HG03045 (cell line): ENCODE data around the gene MYO15B.

Experiments
- ATAC-seq: cut with Tn5 transposase; IDR thresholded peaks from one replicate; pipeline ENCODE4 v1.9.1; 2021; ENCODE audit warnings: mild to moderate bottlenecking, moderate library complexity; ENCODE audit not compliant: unreplicated experiment

The MYO15B gene

DNA sequence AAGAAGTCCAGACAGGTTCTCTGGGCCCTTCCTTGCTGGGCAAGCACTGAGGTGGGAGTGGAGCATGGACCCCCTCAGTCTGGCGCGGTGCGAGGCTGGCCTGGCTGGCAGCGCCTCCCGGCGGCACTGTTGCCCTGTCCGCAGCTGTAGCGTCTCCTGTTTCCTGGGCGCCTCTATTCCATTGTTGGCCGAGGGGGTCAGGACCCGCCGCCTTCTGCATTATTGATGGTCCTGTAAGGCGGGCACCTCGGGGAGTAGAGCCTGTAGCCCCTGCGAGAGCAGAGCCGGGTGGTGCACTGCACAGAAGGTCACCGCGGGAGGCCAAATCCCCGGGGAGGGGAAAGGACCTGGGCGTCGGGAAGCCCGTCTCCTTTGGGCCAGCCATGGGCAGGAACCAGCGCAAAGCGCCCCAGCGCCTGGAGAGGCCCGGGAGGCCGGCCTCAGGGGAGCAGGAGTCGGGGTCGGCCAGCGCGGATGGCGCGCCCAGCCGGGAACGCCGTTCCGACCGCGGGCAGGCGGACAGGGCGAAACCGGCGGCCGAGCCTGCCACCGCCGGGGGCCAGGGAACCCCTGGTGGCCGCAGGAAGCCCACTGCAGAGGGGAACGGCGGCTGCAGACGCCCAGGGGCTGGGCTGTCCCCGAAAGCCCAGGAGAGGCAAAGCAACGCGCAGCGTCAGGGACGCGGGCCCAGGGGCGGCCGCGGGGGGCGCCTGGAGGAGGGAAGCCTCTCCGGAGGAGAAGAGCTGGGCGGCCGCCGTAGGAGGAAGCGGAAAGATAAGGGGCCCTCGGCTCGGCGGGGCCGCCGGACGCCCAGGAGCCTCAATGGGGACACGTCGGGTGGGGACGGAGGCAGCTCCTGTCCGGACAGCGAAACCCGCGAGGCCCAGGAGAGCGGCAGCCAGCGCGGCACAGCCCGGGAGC lies at the start of gene MYO15B:
Gene MYO15B (plus strand): TSS at position 126 of the 921 bp plus-strand sequence. CDS start 258 bp downstream, at position 384.
- no peak for ATAC-seq

- no peak for ATAC-seq
Observed at GRCh38 chr17:75539967-75540729, 47.5 kb upstream of the MYO15B start.

- ATAC-seq: no peak
Observed at GRCh38 chr17:75540923-75541503, 46.6 kb upstream of the MYO15B start.

DNA sequence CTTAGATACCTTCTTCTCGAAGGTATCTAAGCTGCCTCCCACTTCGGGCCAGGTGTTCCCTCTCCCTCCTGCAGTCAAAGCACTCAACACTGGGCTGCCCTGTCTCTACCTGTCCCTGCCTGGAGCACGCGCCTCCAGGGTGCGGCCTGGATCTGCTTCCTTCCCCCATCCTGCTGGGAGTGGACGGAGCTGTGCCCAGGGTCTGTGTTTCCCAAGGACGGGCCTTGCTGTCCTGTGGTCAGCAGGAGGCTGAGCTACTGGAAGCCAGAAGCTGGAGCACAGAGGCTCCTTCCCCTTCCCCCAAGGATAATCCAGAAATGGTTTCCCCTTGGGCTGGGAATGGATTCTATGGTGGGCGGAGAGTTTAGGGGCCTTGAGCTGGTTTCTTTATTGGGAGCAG lies 45.4 kb upstream of the MYO15B start:
- no peak for ATAC-seq

- ATAC-seq: no peak
Observed at GRCh38 chr17:75542728-75543336, 44.8 kb upstream of the MYO15B start.

GRCh38 chr17:75544250-75544649 lies 43.4 kb upstream of the MYO15B start:
- no peak for ATAC-seq

GRCh38 chr17:75546181-75546580 lies 41.4 kb upstream of the MYO15B start:
- no peak for ATAC-seq

- no peak for ATAC-seq
Observed at GRCh38 chr17:75547091-75547490, 40.5 kb upstream of the MYO15B start.

DNA sequence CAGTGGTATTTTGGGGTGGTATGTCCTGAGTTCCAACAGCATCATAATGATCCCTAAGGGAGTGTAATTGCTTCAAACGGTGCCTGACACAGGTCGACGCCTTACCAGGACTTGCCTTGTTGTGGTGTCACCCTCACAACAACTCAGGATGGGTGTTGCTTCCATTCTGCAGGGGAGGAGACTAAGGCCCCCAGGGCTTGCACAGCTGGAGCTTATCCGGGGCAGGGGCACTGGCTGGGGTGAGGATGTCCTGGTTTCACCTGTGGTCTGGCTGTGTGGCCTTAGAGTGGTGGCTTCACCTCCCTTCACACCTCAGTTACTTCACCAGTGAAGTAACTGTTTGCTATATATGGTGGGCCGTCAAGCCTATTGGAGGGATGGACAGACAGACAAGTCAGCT lies 38.8 kb upstream of the MYO15B start:
- no peak for ATAC-seq

- no peak for ATAC-seq
Observed at GRCh38 chr17:75549246-75550138, 38.1 kb upstream of the MYO15B start.

DNA sequence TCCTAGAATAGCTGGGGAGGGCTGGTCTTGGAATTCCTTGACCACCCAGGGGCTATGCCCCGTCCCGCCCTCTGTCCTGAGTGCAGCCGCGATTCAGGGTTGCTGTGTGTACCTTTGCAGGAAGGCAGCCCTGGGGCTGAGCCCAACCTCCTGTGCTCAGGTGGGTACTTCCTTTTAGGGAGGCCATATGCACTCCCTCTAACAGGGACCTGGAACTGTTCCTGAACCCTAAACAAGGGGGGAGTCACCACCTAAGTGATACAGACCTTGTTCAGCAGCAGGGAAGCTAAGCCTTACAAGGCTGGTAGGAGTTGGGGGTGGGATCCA lies 37.5 kb upstream of the MYO15B start:
- no peak for ATAC-seq

DNA sequence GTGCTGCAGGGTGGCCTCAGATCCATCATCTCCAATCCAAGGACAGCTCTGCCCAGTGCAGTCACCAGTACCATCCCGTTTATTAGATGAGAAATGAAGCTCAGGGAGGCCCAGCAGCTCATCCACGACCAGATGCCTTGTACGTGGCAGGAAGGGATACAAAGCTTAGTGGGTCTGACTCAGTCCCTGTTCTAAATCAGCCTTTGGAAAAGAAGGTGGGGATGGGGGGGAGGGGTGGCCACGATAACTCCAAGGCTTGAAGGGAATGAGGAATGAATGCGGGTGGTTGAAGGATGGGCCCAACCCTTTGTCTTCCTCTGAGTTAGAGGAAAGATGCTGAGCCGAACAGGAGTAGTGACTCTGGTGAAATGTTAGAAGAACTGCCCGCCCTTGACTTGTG lies 36.3 kb upstream of the MYO15B start:
- no peak for ATAC-seq

DNA sequence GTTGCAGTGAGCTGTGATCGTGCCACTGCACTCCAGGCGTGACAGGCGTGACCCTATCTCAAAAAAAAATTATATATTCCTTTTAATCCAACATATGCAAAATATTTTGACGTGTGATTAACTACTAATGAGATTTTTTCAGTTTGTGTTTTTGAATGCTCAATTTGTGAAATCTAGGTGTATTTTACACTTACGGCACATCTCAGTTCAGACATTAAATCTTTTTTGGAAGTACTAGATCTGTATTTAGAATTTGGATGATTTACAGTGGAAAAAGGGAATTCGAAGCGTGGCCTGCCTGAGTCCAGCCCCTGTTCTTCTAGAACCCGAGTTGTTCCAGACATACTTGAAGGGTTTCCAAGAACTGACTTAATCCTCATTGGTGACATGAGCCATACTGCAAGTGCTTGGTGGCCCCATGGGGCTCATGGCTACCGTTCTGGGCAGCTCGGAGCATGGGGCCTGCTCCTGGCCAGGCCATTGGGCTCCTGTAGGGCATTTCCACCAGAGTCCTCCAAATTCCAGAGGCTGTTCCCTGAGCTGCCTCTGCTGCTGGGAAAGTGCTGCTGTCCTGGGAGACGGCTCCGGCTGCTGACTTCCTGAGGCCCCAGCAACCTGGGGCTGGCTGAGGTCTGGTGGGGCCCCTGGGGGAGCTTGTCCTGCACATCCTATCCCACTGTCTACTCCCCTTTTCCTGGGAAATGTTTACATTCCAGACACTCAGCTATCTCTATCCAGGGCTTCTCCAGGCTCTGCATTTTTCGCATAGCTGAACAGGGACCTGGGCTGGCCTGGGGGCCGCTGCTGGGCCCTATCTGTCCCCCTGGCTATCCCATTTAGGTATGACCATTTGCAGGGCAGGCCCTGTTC lies 34.9 kb upstream of the MYO15B start:
- no peak for ATAC-seq

DNA sequence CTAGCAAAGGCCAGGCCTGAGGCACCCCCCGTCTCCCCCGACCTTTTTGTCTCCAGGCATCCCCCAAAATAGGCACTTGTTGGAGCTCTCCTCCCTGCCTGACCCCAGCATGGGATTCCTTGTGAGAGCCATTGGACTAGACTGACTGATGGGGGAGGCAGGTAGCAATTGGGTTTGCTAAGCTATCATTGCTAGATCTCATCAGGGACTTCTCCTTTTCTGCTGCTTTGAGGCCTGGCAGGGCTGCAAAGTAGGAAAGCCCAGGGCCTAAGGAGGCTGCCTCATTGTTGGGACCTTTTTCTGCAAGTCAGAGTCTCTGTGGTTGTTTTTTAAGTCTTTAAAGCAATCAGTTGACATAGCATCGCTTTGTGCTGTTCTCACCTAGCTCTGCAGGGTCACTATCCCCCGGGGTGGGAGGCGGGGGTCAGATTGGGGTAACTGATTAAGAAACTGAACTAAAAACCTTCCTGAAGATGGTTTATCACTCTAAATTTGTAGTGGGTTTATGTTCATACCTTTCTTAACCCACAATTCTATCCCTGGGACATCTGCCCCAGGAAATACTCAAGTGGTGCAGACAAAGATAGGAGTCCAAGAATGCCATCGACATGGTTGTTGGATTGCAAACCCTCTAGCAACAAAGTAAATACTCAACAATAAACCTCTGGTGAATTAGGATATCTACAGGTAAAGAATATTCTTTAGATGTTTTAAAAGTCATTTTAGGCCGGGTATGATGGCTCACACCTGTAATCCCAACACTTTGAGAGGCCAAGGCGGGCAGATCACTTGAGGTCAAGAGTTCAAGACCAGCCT lies 34.1 kb upstream of the MYO15B start:
- ATAC-seq: no peak

- no peak for ATAC-seq
Observed at GRCh38 chr17:75555679-75556153, 31.9 kb upstream of the MYO15B start.

DNA sequence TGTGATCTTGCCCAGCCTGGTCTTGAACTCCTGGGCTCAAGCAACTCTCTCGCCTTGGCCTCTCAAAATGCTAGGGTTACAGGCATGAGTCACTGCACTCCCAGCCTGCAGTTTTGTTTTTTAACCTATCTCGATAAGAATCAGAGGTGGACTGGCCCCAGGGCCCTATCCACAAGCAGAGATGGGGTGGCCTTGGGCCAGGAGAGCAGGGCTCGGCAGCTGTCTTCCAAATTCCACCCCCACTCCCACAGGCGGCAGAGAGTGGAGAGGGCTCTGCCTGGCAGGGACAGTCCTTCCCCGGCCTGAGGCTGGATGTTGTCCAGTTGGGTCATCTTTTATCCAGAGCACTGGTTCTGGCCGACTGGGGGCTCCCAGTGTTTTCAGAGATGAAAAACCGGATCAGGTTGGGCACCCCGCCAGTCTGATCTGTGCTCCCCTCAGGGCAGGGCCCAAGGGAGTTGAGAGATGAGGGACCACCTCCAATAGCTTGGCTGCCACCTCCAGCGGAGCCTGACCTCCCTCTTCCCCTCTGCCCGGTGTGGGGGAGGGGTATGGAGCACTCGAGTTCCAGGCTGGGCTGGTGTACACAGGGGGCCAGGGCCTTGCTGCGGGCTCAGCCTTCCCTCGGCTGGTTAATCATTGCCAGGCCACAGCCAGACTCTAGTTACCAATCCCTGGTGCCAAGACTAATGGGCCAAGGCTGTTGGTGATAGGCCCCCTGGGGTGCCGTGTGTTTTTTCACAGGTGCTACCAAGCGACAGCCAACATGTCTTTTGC lies 30.3 kb upstream of the MYO15B start:
- no peak for ATAC-seq

GRCh38 chr17:75557852-75558665 lies 29.5 kb upstream of the MYO15B start:
- ATAC-seq: no peak
